Caco-2 (cell line): Measurements from ENCODE around the gene KYNU. TPM values are rescaled to one million over a fixed set of nuclear protein-coding genes. Genes with fewer than 3 reads are reported as not detected.

Experiments used
- BruUV-seq: library from RNA; stranded (reverse); fragments of 400-500 nt; replicated peaks from 2 replicates; lab custom pipeline; 2021; lab: Mats Ljungman, UMichigan
- CTCF ChIA-PET: fragments of 300-600 bp; sonication (Branson Sonifier 250); formaldehyde crosslinking; loops from one replicate; lab custom pipeline; 2022; ENCODE audit warnings: antibody characterized with exemption; lab: Charles Lee
- POLR2A ChIA-PET: fragments of 300-600 bp; sonication (Branson Sonifier 250); formaldehyde crosslinking; loops from one replicate; lab custom pipeline; 2022; ENCODE audit warnings: antibody characterized with exemption; lab: Charles Lee
- DNase-seq, 2 experiments: peaks; one replicate each; pipeline versions ENCODE4 v3.0.0 to v3.0.0-alpha.2; 2020 to 2022
- H3K27me3 ChIP-seq: replicated peaks from 2 replicates; pipeline ENCODE4 v1.6.0; 2011; ENCODE audit warnings: low read length; ENCODE audit not compliant: control insufficient read depth, insufficient read depth
- H3K36me3 ChIP-seq: 2 replicates; pipeline ENCODE4 v1.5.1; 2011; ENCODE audit warnings: low read length; ENCODE audit not compliant: control insufficient read depth, insufficient read depth
- H3K4me1 ChIP-seq: fragments of 250-450 bp; sonication (Bioruptor Pico); 2 replicates; pipeline ENCODE4 v1.5.1; 2020; ENCODE audit warnings: mild to moderate bottlenecking
- H3K4me3 ChIP-seq: 2 replicates; pipeline ENCODE4 v1.5.1; 2011; ENCODE audit warnings: low read depth, mild to moderate bottlenecking, control low read depth, low read length
- H3K9me3 ChIP-seq: fragments of 250-450 bp; sonication (Bioruptor Pico); 2 replicates; pipeline ENCODE4 v1.5.1; 2020; ENCODE audit warnings: mild to moderate bottlenecking, moderate library complexity
- H3K27ac Mint-ChIP-seq: one replicate; pipeline ENCODE4 v1.8.0; 2022; ENCODE audit warnings: mixed read lengths; ENCODE audit not compliant: unreplicated experiment
- H3K27me3 Mint-ChIP-seq: one replicate; pipeline ENCODE4 v1.8.0; 2022; ENCODE audit warnings: mixed read lengths; ENCODE audit not compliant: insufficient read depth, unreplicated experiment
- H3K36me3 Mint-ChIP-seq: one replicate; pipeline ENCODE4 v1.8.0; 2022; ENCODE audit warnings: mild to moderate bottlenecking, mixed read lengths; ENCODE audit not compliant: insufficient read depth, unreplicated experiment
- H3K4me1 Mint-ChIP-seq: one replicate; pipeline ENCODE4 v1.8.0; 2022; ENCODE audit warnings: low read depth, mixed read lengths; ENCODE audit not compliant: unreplicated experiment
- H3K4me3 Mint-ChIP-seq: one replicate; pipeline ENCODE4 v1.8.0; 2022; ENCODE audit warnings: mild to moderate bottlenecking, moderate library complexity, mixed read lengths; ENCODE audit not compliant: unreplicated experiment
- H3K9me3 Mint-ChIP-seq: one replicate; pipeline ENCODE4 v1.8.0; 2022; ENCODE audit warnings: mixed read lengths; ENCODE audit not compliant: unreplicated experiment
- intact Hi-C: fragments of 100-400 bp; cut with micrococcal nuclease; formaldehyde crosslinking; loops from one replicate; pipeline ENCODE4 v1.10.0; 2022; ENCODE audit not compliant: unreplicated experiment
- total RNA-seq: library from RNA; stranded (reverse); gene quantifications from 2 replicates; pipeline ENCODE4 v1.2.3, GENCODE V29; 2022
- TF ChIP-seq, protein P1 (sequence below), 2 experiments: fragments of 200-600 bp in 1 of 2; IDR thresholded peaks; 1 replicate in 1 of 2; 2 replicates in 1 of 2; pipeline versions ENCODE4 v1.5.1 to v1.8.0; 2011 to 2022; ENCODE audit warnings: antibody characterized with exemption in 1 of 2, control low read depth in 1 of 2, inconsistent platforms in 1 of 2, low read depth in 1 of 2, low read length in 1 of 2, mild to moderate bottlenecking in 1 of 2, moderate library complexity in 1 of 2; ENCODE audit not compliant: insufficient read depth in 1 of 2, severe bottlenecking in 1 of 2, unreplicated experiment in 1 of 2

KYNU gene
- total RNA-seq, 1 experiment from 2014 or later = 4.3 TPM

DNA sequence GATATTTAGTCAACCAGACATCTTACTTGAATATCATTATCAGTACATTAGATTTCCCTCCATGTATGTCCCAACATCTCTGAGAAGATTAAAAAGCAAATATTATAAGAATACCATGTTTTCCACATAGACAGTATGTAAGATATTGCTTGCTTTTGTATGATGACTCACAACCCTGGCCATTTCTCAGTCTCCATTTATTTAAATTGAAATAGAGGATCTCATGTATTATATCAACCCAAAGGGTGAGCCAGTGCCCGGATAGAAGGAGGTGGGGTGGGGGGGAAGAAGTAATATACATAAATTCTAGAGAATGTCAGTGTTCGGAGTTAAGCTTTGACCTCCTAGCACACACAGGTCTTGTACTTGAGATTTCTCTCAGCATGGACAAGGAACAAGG is 109.6 kb downstream of the KYNU start:
- peaks cover 8% of the 10 kb centered on the region for H3K4me1 ChIP-seq
- H3K9me3 ChIP-seq = no peaks in the 10 kb centered on the region
- H3K4me3 Mint-ChIP-seq = no peak overlapping the region
- H3K27ac Mint-ChIP-seq = no peak overlapping the region
- BruUV-seq = no TSS peak
- intact Hi-C loops = loop anchor here (5.0 to 10.0 kb wide), 2 partner anchors 702 to 820 kb away; no protein-coding TSS in a partner anchor
- TF ChIP-seq, protein P1, sequence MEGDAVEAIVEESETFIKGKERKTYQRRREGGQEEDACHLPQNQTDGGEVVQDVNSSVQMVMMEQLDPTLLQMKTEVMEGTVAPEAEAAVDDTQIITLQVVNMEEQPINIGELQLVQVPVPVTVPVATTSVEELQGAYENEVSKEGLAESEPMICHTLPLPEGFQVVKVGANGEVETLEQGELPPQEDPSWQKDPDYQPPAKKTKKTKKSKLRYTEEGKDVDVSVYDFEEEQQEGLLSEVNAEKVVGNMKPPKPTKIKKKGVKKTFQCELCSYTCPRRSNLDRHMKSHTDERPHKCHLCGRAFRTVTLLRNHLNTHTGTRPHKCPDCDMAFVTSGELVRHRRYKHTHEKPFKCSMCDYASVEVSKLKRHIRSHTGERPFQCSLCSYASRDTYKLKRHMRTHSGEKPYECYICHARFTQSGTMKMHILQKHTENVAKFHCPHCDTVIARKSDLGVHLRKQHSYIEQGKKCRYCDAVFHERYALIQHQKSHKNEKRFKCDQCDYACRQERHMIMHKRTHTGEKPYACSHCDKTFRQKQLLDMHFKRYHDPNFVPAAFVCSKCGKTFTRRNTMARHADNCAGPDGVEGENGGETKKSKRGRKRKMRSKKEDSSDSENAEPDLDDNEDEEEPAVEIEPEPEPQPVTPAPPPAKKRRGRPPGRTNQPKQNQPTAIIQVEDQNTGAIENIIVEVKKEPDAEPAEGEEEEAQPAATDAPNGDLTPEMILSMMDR (IDR thresholded peaks at IDR 0.05; ENCODE audit: insufficient read depth in 1 of 2, low read depth in 1 of 2, low read length in 1 of 2, severe bottlenecking in 1 of 2, unreplicated experiment in 1 of 2) = no peak
- H3K36me3 ChIP-seq = no peaks in the 10 kb centered on the region
- H3K27me3 Mint-ChIP-seq = no peaks in the 10 kb centered on the region
- no peaks in the 10 kb centered on the region for H3K36me3 Mint-ChIP-seq
- H3K4me3 ChIP-seq = no peak overlapping the region
- no peaks in the 10 kb centered on the region for H3K9me3 Mint-ChIP-seq
- CTCF ChIA-PET = no interaction called here
- DNase-seq = no peak
- peaks cover 8% of the 10 kb centered on the region for H3K4me1 Mint-ChIP-seq
- H3K27me3 ChIP-seq = no peaks in the 10 kb centered on the region
- POLR2A ChIA-PET = no interaction called here

DNA sequence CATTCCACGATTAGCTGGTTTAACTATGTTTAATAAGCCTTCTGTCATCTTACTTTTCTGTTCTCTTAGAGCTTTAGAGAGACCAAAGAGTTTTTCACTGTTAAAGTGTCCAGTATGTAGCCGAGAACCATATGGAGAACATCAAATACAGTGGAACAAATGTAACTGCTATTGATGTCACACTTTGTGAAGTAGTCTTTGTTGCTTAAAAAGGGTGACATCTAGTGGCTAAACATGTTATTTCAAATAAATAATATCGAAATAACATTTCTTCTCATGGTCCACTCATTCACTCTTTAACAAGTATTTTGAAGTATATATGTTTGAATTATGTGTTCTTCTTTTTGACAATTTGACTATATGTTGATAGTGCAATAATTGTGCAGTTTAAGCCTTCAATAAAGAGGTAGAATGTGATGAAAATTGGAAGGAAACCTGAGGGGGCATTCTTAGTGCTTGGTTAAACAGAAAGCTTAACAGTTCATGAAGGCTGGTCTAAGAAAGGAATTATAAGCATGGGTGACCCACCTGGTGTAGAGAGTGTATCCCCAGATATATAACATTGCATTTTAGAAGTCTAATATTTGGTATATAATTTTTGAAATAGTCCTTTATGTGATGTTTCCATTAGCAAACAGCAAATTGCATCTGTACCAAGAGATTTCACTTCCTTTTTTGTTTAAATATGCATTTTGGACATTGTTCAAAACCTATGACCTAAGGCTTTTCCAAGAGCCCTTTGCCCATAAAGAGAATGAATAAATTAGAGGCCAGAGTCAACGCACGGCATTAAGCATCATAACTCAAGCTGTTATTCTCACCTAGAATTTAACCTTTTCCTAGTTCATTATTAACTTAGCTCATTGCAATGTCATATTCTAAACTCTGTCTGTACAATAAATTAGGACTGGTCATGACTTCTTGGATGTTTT is 112.1 kb downstream of the KYNU start:
- Mint-ChIP-seq H3K9me3 (no peaks in the 10 kb centered on the region), H3K4me1 (no peaks in the 10 kb centered on the region), H3K27me3 (no peaks in the 10 kb centered on the region), H3K36me3 (no peaks in the 10 kb centered on the region), H3K27ac (no peak overlapping the region), H3K4me3 (no peak overlapping the region)
- Histone ChIP-seq H3K4me3 (no peak overlapping the region), H3K27me3 (no peaks in the 10 kb centered on the region), H3K4me1 (no peaks in the 10 kb centered on the region; the same call in 1 of the 2 replicates), H3K9me3 (no peaks in the 10 kb centered on the region), H3K36me3 (no peaks in the 10 kb centered on the region)
- ChIA-PET CTCF (interaction anchor here (0.6 kb wide), 1 partner anchor 105 kb away, joined by 8 read pairs; no protein-coding TSS in a partner anchor), POLR2A (no interaction called here)
- no peak for DNase-seq
- intact Hi-C loops = loop anchor here (1.0 to 10.0 kb wide), 4 partner anchors 193 to 822 kb away; no protein-coding TSS in a partner anchor
- TF ChIP-seq, protein P1 (IDR thresholded peaks at IDR 0.05; ENCODE audit: insufficient read depth in 1 of 2, low read depth in 1 of 2, low read length in 1 of 2, severe bottlenecking in 1 of 2, unreplicated experiment in 1 of 2) = peak; percentile 27 to 41
- BruUV-seq = no TSS peak

GRCh38 chr2:142991295-142991694 is 113.8 kb downstream of the KYNU start:
- no peaks in the 10 kb centered on the region for H3K9me3 Mint-ChIP-seq

More at GRCh38 chr2:142991295-142991694, 113.8 kb downstream of the KYNU start:
- ChIA-PET POLR2A (no interaction called here), CTCF (no interaction called here)
- TF ChIP-seq, protein P1 (IDR thresholded peaks at IDR 0.05; ENCODE audit: insufficient read depth in 1 of 2, low read depth in 1 of 2, low read length in 1 of 2, severe bottlenecking in 1 of 2, unreplicated experiment in 1 of 2) = no peak
- no peaks in the 10 kb centered on the region; the same call in 1 of the 2 replicates for H3K4me1 ChIP-seq
- BruUV-seq = no TSS peak
- no peaks in the 10 kb centered on the region for H3K36me3 ChIP-seq
- H3K4me3 Mint-ChIP-seq = no peak overlapping the region
- H3K4me1 Mint-ChIP-seq = no peaks in the 10 kb centered on the region
- H3K9me3 ChIP-seq = no peaks in the 10 kb centered on the region
- H3K27ac Mint-ChIP-seq = no peak overlapping the region
- no peak overlapping the region for H3K4me3 ChIP-seq
- DNase-seq = no peak
- H3K27me3 ChIP-seq = no peaks in the 10 kb centered on the region
- peaks cover 4% of the 10 kb centered on the region for H3K27me3 Mint-ChIP-seq
- intact Hi-C loops = no loop called here
- H3K36me3 Mint-ChIP-seq = no peaks in the 10 kb centered on the region
